ENCODE measurements around the gene CHRM2. TPM values are rescaled to one million over a fixed set of nuclear protein-coding genes. Genes with fewer than 3 reads are reported as not detected.

The CHRM2 gene
- total and polyA plus RNA-seq, 2 experiments from 2014 or later = 0.21 to 0.35 TPM

DNA sequence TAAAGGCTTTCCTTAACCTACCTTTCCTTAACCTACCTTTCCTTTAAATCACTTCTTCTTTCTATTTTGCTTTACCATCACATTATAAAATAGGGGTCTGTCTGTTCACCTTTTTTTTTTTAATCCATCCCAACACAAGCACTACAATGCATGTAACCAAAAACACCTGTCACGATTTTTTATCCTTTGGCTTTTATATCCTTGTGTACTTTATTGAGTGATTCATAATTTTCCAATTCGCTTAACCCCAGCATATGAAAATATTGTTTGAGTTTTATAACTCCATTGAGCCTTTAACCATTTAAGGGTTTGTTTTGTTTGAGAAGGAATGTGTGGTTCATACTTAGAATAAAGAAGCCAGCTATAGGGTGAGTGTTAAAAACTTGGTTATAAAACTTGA lies 132.2 kb downstream of the CHRM2 start:
- Mint-ChIP-seq H3K9me3 (no peaks in the 10 kb centered on the region), H3K27me3 (ENCODE audit: insufficient read depth, low read depth, poor library complexity) (no peaks in the 10 kb centered on the region), H3K4me1 (peaks cover 8% of the 10 kb centered on the region; the same call in 2 of the 3 replicates), H3K36me3 (ENCODE audit: low read depth) (no peaks in the 10 kb centered on the region), H3K27ac (no peak overlapping the region), H3K4me3 (no peak overlapping the region)
- Histone ChIP-seq H3K4me2 (no peak overlapping the region), H3K79me2 (replicated peaks; ENCODE audit: insufficient read depth) (no peaks in the 10 kb centered on the region), H3K27me3 (ENCODE audit: insufficient read depth) (no peaks in the 10 kb centered on the region), H4K20me1 (replicated peaks; ENCODE audit: insufficient read depth) (no peaks in the 10 kb centered on the region), H3F3A (replicated peaks; ENCODE audit: low read depth) (no peaks in the 10 kb centered on the region), H3K4me3 (no peak overlapping the region), H2AFZ (no peak overlapping the region), H3K36me3 (ENCODE audit: insufficient read depth) (no peaks in the 10 kb centered on the region), H3K9me2 (ENCODE audit: insufficient read depth) (no peaks in the 10 kb centered on the region), H3K27ac (ENCODE audit: low read depth) (no peak overlapping the region), H3K4me1 (ENCODE audit: insufficient read depth) (peaks cover 11% of the 10 kb centered on the region; the same call in 1 of the 2 replicates)
- ATAC-seq (no peak), DNase-seq (ENCODE audit: low spot score) (no peak)
- TF ChIP-seq STAT1 (IDR thresholded peaks at IDR 0.05; ENCODE audit: unreplicated experiment) = no peak

DNA sequence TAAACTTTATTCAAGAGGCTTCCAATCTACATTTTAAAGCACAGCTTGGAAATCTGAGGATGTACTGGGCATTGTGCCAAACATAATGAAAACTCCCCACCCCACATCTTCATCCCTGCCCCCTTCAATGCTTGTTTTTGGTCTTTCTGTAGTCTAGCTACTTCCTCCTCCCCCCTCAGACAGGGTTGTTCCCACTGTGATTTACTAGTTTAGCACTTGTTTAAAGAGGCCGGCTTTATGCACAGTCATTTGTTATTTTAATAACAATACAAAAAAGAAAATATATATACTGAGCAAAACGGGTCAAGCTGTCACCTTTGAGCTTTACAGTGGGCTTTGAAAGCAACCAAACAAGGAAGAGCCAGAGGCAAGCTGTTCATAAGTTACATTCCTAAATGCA lies 132.6 kb downstream of the CHRM2 start:
- H3K27me3 ChIP-seq (ENCODE audit: insufficient read depth) = no peaks in the 10 kb centered on the region
- Mint-ChIP-seq H3K4me1 (peaks cover 8% of the 10 kb centered on the region; the same call in 2 of the 3 replicates), H3K4me3 (no peak overlapping the region), H3K9me3 (no peaks in the 10 kb centered on the region), H3K27ac (no peak overlapping the region), H3K36me3 (ENCODE audit: low read depth) (no peaks in the 10 kb centered on the region), H3K27me3 (ENCODE audit: insufficient read depth, low read depth, poor library complexity) (no peaks in the 10 kb centered on the region)
- no peaks in the 10 kb centered on the region for H4K20me1 ChIP-seq (replicated peaks; ENCODE audit: insufficient read depth)
- no peak overlapping the region for H3K4me3 ChIP-seq
- no peaks in the 10 kb centered on the region for H3K79me2 ChIP-seq (replicated peaks; ENCODE audit: insufficient read depth)
- DNase-seq (ENCODE audit: low spot score) (no peak), ATAC-seq (no peak)
- H3K36me3 ChIP-seq (ENCODE audit: insufficient read depth) = no peaks in the 10 kb centered on the region
- 0 out of 2 replicates have a peak overlapping the region, but pooled peaks have one; percentile 28 for H3K4me2 ChIP-seq
- no peak for TF ChIP-seq STAT1 (IDR thresholded peaks at IDR 0.05; ENCODE audit: unreplicated experiment)
- H3K27ac ChIP-seq (ENCODE audit: low read depth) = no peak overlapping the region
- H3K4me1 ChIP-seq (ENCODE audit: insufficient read depth) = peaks cover 11% of the 10 kb centered on the region; the same call in 1 of the 2 replicates
- H3K9me2 ChIP-seq (ENCODE audit: insufficient read depth) = no peaks in the 10 kb centered on the region
- H2AFZ ChIP-seq = no peak overlapping the region
- H3F3A ChIP-seq (replicated peaks; ENCODE audit: low read depth) = no peaks in the 10 kb centered on the region

GRCh38 chr7:137001478-137001877 lies 133.0 kb downstream of the CHRM2 start:
- peaks cover 11% of the 10 kb centered on the region; the same call in 1 of the 2 replicates for H3K4me1 ChIP-seq (ENCODE audit: insufficient read depth)
- Mint-ChIP-seq H3K27me3 (ENCODE audit: insufficient read depth, low read depth, poor library complexity) (no peaks in the 10 kb centered on the region), H3K4me1 (peaks cover 8% of the 10 kb centered on the region; the same call in 2 of the 3 replicates), H3K36me3 (ENCODE audit: low read depth) (no peaks in the 10 kb centered on the region), H3K27ac (no peak overlapping the region), H3K4me3 (no peak overlapping the region), H3K9me3 (no peaks in the 10 kb centered on the region)
- no peaks in the 10 kb centered on the region for H4K20me1 ChIP-seq (replicated peaks; ENCODE audit: insufficient read depth)
- H3K79me2 ChIP-seq (replicated peaks; ENCODE audit: insufficient read depth) = no peaks in the 10 kb centered on the region
- DNase-seq (ENCODE audit: low spot score) (no peak), ATAC-seq (no peak)
- no peak overlapping the region for H3K4me3 ChIP-seq
- H3K27ac ChIP-seq (ENCODE audit: low read depth) = no peak overlapping the region
- no peaks in the 10 kb centered on the region for H3F3A ChIP-seq (replicated peaks; ENCODE audit: low read depth)
- H3K36me3 ChIP-seq (ENCODE audit: insufficient read depth) = no peaks in the 10 kb centered on the region
- 0 out of 2 replicates have a peak overlapping the region, but pooled peaks have one; percentile 28 for H3K4me2 ChIP-seq
- H2AFZ ChIP-seq = no peak overlapping the region
- H3K27me3 ChIP-seq (ENCODE audit: insufficient read depth) = no peaks in the 10 kb centered on the region
- H3K9me2 ChIP-seq (ENCODE audit: insufficient read depth) = no peaks in the 10 kb centered on the region
- TF ChIP-seq, protein P1, sequence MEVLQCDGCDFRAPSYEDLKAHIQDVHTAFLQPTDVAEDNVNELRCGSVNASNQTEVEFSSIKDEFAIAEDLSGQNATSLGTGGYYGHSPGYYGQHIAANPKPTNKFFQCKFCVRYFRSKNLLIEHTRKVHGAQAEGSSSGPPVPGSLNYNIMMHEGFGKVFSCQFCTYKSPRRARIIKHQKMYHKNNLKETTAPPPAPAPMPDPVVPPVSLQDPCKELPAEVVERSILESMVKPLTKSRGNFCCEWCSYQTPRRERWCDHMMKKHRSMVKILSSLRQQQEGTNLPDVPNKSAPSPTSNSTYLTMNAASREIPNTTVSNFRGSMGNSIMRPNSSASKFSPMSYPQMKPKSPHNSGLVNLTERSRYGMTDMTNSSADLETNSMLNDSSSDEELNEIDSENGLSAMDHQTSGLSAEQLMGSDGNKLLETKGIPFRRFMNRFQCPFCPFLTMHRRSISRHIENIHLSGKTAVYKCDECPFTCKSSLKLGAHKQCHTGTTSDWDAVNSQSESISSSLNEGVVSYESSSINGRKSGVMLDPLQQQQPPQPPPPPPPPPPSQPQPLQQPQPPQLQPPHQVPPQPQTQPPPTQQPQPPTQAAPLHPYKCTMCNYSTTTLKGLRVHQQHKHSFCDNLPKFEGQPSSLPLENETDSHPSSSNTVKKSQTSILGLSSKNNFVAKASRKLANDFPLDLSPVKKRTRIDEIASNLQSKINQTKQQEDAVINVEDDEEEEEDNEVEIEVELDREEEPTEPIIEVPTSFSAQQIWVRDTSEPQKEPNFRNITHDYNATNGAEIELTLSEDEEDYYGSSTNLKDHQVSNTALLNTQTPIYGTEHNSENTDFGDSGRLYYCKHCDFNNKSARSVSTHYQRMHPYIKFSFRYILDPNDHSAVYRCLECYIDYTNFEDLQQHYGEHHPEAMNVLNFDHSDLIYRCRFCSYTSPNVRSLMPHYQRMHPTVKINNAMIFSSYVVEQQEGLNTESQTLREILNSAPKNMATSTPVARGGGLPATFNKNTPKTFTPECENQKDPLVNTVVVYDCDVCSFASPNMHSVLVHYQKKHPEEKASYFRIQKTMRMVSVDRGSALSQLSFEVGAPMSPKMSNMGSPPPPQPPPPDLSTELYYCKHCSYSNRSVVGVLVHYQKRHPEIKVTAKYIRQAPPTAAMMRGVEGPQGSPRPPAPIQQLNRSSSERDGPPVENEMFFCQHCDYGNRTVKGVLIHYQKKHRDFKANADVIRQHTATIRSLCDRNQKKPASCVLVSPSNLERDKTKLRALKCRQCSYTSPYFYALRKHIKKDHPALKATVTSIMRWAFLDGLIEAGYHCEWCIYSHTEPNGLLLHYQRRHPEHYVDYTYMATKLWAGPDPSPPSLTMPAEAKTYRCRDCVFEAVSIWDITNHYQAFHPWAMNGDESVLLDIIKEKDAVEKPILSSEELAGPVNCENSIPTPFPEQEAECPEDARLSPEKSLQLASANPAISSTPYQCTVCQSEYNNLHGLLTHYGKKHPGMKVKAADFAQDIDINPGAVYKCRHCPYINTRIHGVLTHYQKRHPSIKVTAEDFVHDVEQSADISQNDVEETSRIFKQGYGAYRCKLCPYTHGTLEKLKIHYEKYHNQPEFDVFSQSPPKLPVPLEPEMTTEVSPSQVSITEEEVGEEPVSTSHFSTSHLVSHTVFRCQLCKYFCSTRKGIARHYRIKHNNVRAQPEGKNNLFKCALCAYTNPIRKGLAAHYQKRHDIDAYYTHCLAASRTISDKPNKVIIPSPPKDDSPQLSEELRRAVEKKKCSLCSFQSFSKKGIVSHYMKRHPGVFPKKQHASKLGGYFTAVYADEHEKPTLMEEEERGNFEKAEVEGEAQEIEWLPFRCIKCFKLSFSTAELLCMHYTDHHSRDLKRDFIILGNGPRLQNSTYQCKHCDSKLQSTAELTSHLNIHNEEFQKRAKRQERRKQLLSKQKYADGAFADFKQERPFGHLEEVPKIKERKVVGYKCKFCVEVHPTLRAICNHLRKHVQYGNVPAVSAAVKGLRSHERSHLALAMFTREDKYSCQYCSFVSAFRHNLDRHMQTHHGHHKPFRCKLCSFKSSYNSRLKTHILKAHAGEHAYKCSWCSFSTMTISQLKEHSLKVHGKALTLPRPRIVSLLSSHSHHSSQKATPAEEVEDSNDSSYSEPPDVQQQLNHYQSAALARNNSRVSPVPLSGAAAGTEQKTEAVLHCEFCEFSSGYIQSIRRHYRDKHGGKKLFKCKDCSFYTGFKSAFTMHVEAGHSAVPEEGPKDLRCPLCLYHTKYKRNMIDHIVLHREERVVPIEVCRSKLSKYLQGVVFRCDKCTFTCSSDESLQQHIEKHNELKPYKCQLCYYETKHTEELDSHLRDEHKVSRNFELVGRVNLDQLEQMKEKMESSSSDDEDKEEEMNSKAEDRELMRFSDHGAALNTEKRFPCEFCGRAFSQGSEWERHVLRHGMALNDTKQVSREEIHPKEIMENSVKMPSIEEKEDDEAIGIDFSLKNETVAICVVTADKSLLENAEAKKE (CRISPR knock-in tag; IDR thresholded peaks at IDR 0.05) = no peak
- TF ChIP-seq POLR2AphosphoS5 (IDR thresholded peaks at IDR 0.05; ENCODE audit: low read depth) (no peak), EZH2phosphoT487 (IDR thresholded peaks at IDR 0.05; ENCODE audit: unreplicated experiment) (no peak), STAT1 (IDR thresholded peaks at IDR 0.05; ENCODE audit: unreplicated experiment) (no peak), JUNB (IDR thresholded peaks at IDR 0.05; ENCODE audit: unreplicated experiment) (no peak), EZH2 (IDR thresholded peaks at IDR 0.05; ENCODE audit: low read depth, unreplicated experiment) (no peak), CREB1 (CRISPR knock-in tag; IDR thresholded peaks at IDR 0.05; ENCODE audit: low read depth) (no peak), ZNF114 (CRISPR knock-in tag; IDR thresholded peaks at IDR 0.05) (no peak), CTCF (conservative IDR thresholded peaks at IDR 0.05; ENCODE audit: low read depth in 2 of 2) (no peak)
